ENCODE results near the gene EPS8L3.
"Not testable (repeated sequence)": the region's sequence is repeated elsewhere in the genome, so short reads cannot be mapped to it uniquely, and the experiment has no call there.

The EPS8L3 gene

GRCh38 chr1:109802136-109802900 is 38.6 kb upstream of the EPS8L3 start:
- TF ChIP-seq CTCF (IDR thresholded peaks at IDR 0.05; ENCODE audit: low read depth, low read length, missing control alignments), result no peak
- Histone ChIP-seq H3K4me3 (ENCODE audit: low read depth, low read length) (no peak overlapping the region), H3K27me3 (replicated peaks) (no peaks in the 10 kb centered on the region), H3K27ac (no peak overlapping the region), H3K36me3 (replicated peaks) (no peaks in the 10 kb centered on the region)
- in situ Hi-C loops (cut with HindIII; ENCODE audit: low pct_ligation_motif_present, low sequenced_read_pairs), result no loop called here
- no peak for DNase-seq

- in situ Hi-C loops (cut with HindIII; ENCODE audit: low pct_ligation_motif_present, low sequenced_read_pairs), result no loop called here
- H3K27ac ChIP-seq, result no peak overlapping the region
- no peaks in the 10 kb centered on the region for H3K27me3 ChIP-seq (replicated peaks)
- no peak for TF ChIP-seq CTCF (IDR thresholded peaks at IDR 0.05; ENCODE audit: low read depth, low read length, missing control alignments)
- no peak overlapping the region for H3K4me3 ChIP-seq (ENCODE audit: low read depth, low read length)
- no peak for DNase-seq
- H3K36me3 ChIP-seq (replicated peaks), result no peaks in the 10 kb centered on the region
Observed at GRCh38 chr1:109801791-109802135, 38.0 kb upstream of the EPS8L3 start.

DNA sequence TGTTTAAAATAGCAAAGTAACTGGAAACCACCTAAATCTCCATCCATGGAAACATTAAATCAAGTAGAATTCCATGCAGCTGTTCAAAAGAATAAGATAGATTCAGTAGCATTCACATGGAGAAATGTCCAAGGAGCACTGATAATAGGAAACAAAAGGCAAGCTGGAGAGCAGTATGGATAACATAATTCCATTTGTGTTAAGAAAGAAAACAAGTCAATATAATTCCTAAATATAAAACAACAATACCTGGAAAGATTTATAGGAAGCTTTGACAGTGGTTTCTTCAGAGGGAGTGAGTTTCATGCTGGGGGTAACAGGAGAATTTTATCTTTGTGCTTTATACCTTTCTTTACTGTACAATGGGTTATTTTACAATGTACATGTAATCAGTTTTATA is 36.6 kb upstream of the EPS8L3 start:
- in situ Hi-C loops (cut with HindIII; ENCODE audit: low pct_ligation_motif_present, low sequenced_read_pairs), result no loop called here
- Histone ChIP-seq H3K36me3 (replicated peaks) (no peaks in the 10 kb centered on the region), H3K27me3 (replicated peaks) (no peaks in the 10 kb centered on the region), H3K27ac (no peak overlapping the region), H3K4me3 (ENCODE audit: low read depth, low read length) (no peak overlapping the region)
- no peak for TF ChIP-seq CTCF (IDR thresholded peaks at IDR 0.05; ENCODE audit: low read depth, low read length, missing control alignments)
- no peak for DNase-seq

- TF ChIP-seq CTCF (IDR thresholded peaks at IDR 0.05; ENCODE audit: low read depth, low read length, missing control alignments), result no peak
- no peaks in the 10 kb centered on the region for H3K36me3 ChIP-seq (replicated peaks)
- in situ Hi-C loops (cut with HindIII; ENCODE audit: low pct_ligation_motif_present, low sequenced_read_pairs), result no loop called here
- H3K27ac ChIP-seq, result no peak overlapping the region
- no peak overlapping the region for H3K4me3 ChIP-seq (ENCODE audit: low read depth, low read length)
- DNase-seq, result no peak
- H3K27me3 ChIP-seq (replicated peaks), result no peaks in the 10 kb centered on the region
Observed at GRCh38 chr1:109799445-109799844, 35.7 kb upstream of the EPS8L3 start.

GRCh38 chr1:109797303-109797595 is 33.5 kb upstream of the EPS8L3 start:
- H3K4me3 ChIP-seq (ENCODE audit: low read depth, low read length); DNase-seq; H3K36me3 ChIP-seq (replicated peaks); in situ Hi-C loops (cut with HindIII; ENCODE audit: low pct_ligation_motif_present, low sequenced_read_pairs); H3K27ac ChIP-seq; H3K27me3 ChIP-seq (replicated peaks): not testable (repeated sequence)

DNA sequence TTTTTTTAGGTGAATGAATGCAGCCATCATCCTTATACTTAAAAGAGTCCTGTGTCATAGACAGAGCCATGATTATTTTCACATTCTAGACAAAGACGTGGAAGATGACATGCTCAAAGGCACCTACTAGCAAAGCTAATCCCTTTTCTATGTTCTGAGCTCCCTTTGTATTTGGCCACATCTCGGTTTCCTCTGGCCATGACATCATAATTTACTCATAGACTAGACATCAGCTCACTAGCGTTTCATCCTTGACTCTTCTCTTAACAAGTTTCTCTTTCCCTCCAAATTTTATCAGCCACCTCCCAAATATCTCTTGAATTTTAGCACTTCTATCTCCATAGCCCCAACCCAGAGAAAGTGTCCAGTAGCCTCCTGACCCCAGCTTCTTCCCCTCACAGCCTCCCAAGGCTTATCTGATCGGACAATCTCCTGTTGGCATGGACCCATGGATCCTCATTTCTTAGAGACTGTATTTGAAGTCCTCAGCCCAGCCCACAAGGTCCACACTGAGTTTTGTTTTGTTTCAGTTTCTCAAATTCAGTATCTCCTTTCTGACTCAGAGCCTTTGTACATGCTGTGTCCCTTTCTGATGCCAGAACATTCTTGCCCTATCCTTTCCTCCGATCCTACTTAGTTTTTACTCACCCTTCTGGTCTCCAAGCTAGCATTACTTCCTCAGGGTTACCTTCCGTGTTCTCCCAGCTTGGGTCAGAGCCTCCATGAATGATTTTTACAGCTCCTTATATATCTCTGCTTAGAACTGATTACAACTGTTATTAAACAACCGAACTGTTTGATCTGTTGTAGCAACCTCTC is 33.0 kb upstream of the EPS8L3 start:
- Histone ChIP-seq H3K27me3 (replicated peaks) (no peaks in the 10 kb centered on the region), H3K4me3 (ENCODE audit: low read depth, low read length) (no peak overlapping the region), H3K27ac (no peak overlapping the region), H3K36me3 (replicated peaks) (no peaks in the 10 kb centered on the region)
- in situ Hi-C loops (cut with HindIII; ENCODE audit: low pct_ligation_motif_present, low sequenced_read_pairs), result no loop called here
- peak; percentile 44 for DNase-seq
- no peak for TF ChIP-seq CTCF (IDR thresholded peaks at IDR 0.05; ENCODE audit: low read depth, low read length, missing control alignments)

Measured in brain microvascular endothelial cell (primary cell).